HG02943 (cell line): ENCODE data around the gene BCAR1.

Experiments
- ATAC-seq: cut with Tn5 transposase; IDR thresholded peaks from one replicate; pipeline ENCODE4 v1.9.1; 2021; ENCODE audit warnings: mild to moderate bottlenecking, low read depth, moderate library complexity; ENCODE audit not compliant: unreplicated experiment

The BCAR1 gene

DNA sequence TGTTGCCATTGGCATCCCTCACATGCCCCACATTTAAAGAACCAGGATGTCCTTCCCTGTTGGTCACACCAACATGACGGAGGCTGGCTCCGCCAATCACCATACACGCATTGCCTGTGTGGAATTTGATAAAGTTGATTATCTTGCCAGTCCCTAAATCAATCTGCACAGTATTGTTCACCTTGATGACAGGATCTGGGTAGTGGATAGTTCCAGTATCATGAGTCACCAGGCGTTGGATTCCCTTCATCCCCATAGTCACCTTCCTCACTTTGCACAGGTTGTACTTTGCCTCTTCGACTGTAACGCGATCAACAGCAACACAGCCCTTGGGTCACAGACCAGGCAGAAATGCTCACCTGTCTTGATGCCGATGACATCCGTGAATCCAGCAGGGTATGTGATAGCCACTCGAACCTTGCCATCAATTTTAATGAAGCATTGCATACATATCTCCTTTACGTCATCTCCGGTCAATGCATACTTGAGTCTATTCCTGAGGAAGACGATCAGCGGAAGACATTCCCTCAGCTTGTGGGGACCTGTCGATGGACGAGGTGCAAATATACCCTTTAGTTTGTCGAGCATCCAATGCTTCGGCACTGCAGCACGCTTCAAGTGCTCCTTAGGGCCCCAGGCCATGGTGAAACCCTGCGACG, 58.7 kb downstream of the BCAR1 start:
- ATAC-seq, result no peak

DNA sequence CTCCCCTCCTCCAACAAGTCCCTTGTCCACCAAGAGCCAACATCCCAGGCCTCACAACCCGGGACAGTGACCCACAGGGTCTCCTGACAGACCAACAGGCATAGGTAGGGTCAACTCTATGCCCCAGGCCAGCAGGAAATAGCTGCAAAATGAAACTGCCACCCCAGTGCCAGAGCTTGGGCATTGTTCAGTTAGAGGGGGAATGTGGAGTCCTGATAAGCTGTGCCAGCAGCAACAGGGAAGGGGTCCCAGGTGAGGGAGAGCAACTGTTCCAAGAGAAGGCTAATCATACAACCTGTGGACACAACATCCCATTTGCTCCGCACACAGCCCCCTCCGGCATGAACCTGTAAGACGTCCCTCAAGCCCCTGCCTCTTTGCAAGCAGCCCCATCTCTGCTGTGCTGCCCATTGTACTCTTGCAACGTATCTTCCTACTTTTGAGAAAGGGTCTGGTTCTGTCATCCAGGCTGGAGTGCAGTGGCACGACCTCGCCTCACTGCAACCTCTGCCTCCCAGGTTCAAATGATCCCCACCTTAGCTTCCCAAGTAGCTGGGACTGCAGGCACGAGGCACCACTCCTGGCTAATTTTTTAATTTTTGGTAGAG, 61.7 kb downstream of the BCAR1 start:
- no peak for ATAC-seq

DNA sequence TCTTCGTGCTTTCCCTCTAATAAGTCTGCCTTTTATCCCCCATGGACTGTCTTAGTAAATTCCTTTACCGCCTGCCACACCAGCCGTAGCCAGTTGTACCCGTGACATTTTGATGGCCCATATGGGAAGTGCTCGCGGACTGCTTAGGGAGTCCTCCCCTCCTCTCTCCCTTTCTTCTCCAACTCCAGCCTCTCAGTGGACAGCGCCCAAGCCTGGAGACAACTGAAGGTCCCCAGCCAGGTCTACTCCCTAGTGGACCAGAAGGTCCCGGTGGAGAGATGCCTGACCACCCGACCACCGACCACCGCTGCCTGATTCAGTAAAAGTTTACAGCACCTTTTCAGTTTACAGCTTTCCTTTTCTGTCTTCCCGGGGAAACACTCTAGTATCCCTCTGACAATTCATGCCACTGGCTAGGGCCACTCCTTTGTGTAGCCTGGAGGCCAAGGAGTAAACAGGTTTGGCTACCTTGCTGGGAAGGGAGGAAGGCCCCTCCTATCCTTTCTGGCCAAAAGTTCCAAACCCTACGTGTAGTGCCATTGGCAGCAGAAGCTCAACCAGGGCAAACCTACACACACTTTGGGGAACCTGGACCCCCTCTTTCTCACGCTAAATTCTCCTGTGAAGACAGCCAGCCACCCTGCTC, 62.5 kb downstream of the BCAR1 start:
- no peak for ATAC-seq

DNA sequence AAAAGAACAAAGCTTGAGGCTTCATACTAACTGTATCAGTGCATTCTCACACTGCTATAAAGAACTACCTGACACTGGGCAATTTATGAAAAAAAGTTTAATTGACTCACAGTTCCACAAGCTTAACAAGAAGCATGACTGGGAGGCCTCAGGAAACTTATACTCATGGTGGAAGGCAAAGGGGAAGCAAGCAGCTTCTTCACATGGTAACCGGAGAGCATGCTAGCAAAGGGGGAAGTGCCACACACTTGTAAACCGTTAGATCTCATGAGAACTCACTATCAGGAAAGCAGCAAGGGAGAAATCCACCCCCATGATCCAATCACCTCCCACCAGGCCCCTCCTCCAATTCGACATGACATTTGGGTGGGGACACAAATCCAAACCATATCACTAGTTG, 69.8 kb downstream of the BCAR1 start:
- ATAC-seq, result no peak

DNA sequence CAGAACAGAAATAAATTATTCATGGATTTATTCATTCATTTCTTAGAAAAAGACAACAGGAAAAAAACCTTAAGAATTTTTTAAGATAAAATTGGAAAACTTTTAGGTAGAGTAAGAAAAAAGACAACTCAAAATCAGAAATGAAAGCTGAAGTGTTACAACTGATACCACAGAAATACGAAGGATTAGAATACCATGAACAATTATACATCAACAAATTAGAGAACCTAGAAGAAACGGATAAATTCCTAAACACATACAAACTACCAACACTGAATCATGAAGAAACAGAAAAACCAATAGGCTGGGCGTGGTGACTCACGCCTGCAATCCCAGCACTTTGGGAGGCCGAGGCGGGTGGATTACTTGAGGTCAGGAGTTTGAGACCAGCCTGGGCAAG, 72.2 kb downstream of the BCAR1 start:
- no peak for ATAC-seq
